Dedifferentiated amniotic fluid mesenchymal stem cell (primary cell): ENCODE measurements around the gene ARID3A.
"Not testable (repeated sequence)": the region's sequence is repeated elsewhere in the genome, so short reads cannot be mapped to it uniquely, and the experiment has no call there.

Experiments used
- DNase-seq: peaks from one replicate; pipeline ENCODE4 v3.0.0-alpha.2; 2016; ENCODE audit errors: extremely low spot score

ARID3A gene

DNA sequence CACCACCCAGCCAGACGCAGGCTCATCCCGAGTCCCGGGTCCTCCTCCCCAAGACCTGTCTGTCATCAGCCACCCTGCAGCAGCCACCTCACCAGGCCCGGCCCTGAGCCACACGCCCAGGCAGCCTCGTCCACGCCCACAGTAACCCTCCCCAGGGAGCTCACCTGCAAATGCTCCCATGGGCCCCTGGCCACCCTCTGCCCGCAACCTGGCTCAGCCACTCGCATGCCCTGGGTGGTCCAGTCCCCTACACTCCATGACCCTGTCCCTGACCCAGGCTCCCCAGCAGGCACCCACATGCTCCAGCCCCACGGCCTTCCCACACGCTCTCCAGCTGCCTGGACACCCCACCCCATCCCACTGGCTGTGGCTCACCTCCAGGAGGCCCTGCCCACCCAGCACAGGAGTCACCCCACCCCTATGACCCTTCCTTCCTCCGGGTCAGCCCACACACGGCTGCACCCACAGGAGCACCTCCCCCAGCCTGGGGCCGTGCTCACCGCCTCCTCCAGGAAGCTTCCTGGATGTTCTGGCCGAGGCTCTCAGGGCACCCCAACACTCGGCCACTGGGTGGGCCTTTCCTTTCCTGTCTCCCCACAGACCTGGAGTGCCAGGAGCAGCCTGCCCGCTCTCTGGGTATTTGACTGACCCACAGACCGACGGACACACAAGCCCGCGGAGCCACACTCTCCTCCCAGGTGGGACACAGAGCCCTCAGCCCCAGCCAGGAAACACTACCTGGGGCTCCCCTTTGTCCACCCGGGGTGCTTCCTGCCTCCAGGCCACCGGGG lies 91.5 kb downstream of the ARID3A start:
- no peak for DNase-seq

DNA sequence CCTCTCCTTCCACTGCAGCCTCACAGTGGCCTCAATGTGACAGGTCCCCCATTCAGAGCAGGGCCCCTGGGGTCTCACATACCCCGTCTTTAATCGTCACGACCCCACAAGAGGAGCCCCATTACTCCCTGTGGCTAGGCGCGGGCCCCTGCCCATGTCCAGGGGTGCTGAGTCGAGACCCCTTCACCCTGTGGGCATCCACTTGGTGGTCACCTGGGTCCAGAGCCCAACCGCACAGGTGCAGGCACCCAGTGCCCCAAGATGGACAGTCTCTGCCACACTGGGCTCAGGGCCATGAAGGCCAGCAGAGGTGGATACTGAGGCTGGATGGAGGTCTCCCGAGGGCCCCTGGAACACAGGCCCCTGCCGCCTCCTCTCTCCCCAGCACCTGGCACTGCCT lies 92.1 kb downstream of the ARID3A start:
- DNase-seq, result no peak

DNA sequence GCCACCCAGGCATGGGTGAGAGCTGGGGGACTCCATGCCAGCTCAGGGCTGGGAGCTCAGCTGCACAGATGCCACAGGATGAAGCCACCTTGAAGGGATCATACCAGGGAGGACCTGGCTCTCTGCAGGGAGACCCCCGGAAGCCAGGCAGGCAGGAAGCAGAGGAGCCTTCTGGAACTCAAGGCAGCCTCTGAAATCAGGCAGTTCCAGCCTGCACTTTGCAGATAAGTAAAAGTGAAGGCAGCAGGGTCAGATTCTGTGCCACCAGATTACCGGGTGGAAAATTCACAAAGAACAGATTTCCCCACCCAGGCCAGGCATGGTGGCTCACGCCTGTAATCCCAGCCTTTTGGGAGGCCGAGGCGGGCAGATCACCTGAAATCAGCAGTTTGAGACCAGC lies 92.6 kb downstream of the ARID3A start:
- no peak for DNase-seq

DNA sequence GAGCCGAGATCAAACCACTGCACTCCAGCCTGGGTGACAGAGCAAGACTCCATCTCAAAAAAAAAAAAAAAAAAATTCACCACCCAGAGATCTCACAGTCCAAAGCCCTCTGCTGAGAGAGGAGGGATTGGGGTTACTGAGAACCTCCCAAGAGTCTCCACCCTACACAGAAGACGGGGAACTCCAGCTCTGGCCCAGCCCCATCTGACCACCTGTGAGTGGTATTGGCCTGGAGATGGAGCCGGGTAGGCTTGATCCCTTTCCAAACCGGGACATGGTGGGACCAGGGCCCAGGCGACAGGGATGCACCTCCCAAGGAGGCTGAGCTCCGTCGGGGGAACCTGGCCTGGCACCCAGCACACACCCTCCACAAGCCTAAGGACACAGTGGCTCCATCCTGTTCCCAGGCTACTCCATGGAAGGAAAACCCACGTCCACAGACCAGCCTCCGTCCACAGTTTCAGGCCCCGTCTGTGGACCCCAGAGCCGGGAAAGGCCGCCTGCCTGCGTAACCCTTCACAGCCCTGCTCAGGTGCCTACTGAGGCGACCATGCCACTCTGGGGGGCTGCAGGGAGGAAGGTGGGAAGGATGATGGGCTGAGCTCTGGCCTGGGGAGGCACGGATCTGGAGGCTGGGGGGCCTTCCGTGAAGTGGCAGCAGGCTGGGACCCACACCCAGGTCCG lies 93.2 kb downstream of the ARID3A start:
- DNase-seq, result no peak

DNA sequence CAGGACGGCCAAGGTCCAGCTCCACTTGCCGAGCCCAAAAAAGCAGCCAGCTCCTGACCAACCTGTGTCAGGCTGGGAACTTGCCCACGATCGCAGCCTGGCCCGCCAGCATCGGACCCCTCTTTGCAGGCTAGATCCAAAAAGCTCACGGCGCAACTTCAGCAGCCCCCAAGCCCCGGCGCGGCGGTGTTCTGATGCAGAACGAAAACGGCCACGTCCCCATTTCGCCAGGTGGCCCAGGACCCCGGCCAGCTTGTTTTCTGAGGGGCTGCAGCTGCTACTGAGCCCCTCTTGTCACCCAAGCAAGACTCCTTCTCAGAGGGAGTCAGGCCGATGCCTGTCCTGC lies 93.8 kb downstream of the ARID3A start:
- no peak for DNase-seq

DNA sequence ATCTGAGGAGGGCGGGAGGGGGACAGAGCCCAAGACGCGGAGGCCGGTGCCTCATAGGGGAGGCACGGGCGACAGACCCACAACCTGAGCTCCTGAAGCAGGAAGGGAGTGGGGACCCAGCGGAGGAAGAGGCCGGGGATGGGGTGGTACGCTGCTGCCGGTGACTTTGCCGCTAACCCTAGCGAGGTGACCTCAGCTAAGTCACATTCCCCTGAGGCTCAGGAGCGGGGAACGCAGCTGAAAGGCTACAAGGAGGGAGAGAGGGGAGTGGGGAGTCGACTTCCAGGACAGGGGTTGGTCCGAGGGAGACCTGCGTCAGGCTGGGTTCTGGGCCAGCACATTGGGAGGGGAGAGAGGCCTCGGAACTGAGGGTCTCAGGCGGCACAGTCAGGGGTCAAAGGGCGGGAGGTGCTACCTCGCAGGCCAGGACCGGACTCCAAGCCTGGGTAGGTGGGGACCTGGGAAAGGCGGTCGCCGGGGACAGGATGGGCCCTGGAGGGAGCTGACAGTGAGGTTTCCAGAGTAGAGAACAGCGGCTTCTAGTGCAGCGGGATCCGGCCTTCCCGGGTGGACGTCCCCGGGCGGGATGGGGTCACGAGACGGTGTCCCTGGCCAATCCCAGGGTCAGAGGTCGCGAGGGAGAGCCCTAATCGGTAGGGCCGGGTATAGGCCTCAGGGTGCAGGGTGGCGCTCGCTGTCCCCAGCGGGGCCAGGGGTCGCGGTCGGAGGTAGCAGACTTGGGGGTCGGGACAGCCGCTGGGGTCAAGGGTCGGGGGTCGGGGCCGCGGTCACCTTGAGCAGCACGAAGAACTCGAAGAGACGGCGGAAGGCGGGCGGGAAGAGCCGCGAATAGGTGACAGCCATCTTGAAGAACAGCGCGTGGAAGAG lies 94.4 kb downstream of the ARID3A start:
- no peak for DNase-seq

DNA sequence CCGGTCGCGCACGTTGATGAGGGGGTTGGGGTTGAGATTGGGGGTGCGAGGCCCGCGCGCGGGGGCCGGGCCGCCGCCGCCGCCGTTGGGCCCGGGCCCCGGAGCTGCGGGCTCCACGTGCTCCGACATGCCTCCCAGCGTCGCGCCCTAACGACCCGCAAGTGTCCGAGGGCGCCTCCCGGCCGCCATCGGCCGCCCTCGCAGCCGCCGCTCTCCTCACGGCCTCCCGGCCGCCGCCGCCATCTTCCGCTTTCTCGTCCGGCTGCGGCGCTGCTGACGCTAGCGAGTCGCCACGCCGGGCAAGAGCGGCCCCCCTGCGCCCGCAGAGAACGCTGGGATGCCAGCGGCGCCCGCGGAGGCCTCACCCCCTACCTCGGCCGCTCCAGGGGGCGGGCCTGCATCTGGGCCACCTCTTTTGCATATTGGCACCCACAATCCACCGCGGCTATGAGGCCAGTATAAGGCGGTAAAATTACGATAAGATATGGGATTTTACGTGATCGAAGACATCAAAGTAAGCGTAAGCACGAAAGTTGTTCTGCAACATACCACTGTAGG lies 95.1 kb downstream of the ARID3A start, which contains the start of gene TMEM259:
Gene TMEM259 (minus strand): TSS at position 256 of the 558 bp plus-strand sequence. CDS start 127 bp downstream, at position 129.
- peak; percentile 98 for DNase-seq

DNA sequence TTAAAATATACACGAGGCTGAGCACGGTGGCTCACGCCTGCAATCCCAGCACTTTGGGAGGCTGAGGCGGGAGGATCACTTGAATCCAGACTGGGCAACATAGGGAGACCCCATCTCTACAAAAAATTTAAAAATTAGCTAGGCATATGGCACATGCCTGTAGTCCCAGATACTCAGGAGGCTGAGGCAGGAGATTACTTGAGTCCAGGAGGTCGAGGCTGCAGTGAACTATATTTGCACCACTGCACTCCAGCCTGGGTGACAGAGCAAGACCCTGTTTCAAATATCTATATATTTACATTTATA lies 98.0 kb downstream of the ARID3A start:
- DNase-seq, result not testable (repeated sequence)

DNA sequence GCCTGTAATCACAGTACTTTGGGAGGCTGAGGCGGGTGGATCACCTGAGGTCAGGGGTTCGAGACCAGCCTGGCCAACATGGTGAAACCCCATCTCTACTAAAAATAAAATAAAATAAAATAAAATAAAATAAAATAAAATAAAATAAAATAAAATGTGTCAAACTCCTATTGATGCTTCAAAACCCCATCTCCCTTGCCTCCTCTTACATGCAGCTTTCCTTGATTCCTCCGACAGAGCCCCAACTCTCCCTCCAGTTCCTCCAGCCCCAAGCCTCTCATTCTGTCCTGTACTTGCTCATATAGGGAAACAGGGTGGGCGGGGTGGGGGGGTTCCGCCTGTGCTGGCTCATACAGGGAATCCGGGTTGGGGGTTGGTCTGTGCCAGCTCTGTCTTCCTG lies 99.2 kb downstream of the ARID3A start:
- DNase-seq, result not testable (repeated sequence)
